Endothelial cell of umbilical vein (primary cell): ENCODE measurements around the gene KERA.

Source experiments
- CTCF ChIP-seq, 2 donors: IDR thresholded peaks; 1 replicate in 1 of 2; 2 replicates in 1 of 2; pipeline ENCODE4 v1.5.1; 2011; ENCODE audit warnings: low read length in 2 of 2, mild to moderate bottlenecking in 2 of 2, moderate library complexity in 2 of 2, control low read depth in 1 of 2, inconsistent platforms in 1 of 2, low read depth in 1 of 2; ENCODE audit not compliant: insufficient read depth in 1 of 2; ENCODE audit errors: extremely low read depth in 1 of 2
- POLR2AphosphoS5 ChIP-seq: IDR thresholded peaks from 2 replicates; pipeline ENCODE4 v1.6.1; 2012; ENCODE audit warnings: low read depth, mild to moderate bottlenecking, control low read depth, low read length, moderate library complexity; ENCODE audit not compliant: insufficient read depth

- TF ChIP-seq CTCF (IDR thresholded peaks at IDR 0.05; ENCODE audit: extremely low read depth in 1 of 2, insufficient read depth in 1 of 2, low read depth in 1 of 2, low read length in 2 of 2) (no peak), POLR2AphosphoS5 (no peak)
Measured at GRCh38 chr12:91065396-91065795, 7.6 kb upstream of the KERA start.
